Measurements from ENCODE around the gene YAP1.

YAP1 gene

GRCh38 chr11:102064316-102064715 lies 45.9 kb upstream of the YAP1 start:
- H3K4me3 ChIP-seq (ENCODE audit: low read length), result no peak overlapping the region
- H3K4me2 ChIP-seq (ENCODE audit: low read length), result no peak overlapping the region
- TF ChIP-seq EZH2phosphoT487 (IDR thresholded peaks at IDR 0.05; ENCODE audit: borderline replicate concordance, low read length) (no peak), CTCF (IDR thresholded peaks at IDR 0.05; ENCODE audit: low read depth, low read length, poor library complexity, severe bottlenecking) (no peak)
- no peaks in the 10 kb centered on the region for H3F3A ChIP-seq (ENCODE audit: control insufficient read depth, insufficient read depth)
- no peaks in the 10 kb centered on the region for H3K9me2 ChIP-seq (replicated peaks; ENCODE audit: control insufficient read depth, low read length)
- no peak overlapping the region for H3K27ac ChIP-seq (ENCODE audit: low read depth, low read length)
- 0 out of 2 replicates have a peak, but pooled peaks cover 3% of the 10 kb centered on the region for H3K27me3 ChIP-seq (ENCODE audit: control insufficient read depth, low read length)
- no peaks in the 10 kb centered on the region for H3K9me3 ChIP-seq (ENCODE audit: control insufficient read depth, insufficient read depth, low read length)
- no peaks in the 10 kb centered on the region for H3K4me1 ChIP-seq (ENCODE audit: control insufficient read depth, low read length)
- H3K79me2 ChIP-seq (ENCODE audit: control insufficient read depth, low read length), result no peaks in the 10 kb centered on the region
- H3K36me3 ChIP-seq (ENCODE audit: control insufficient read depth, low read length), result no peaks in the 10 kb centered on the region
- H4K20me1 ChIP-seq (ENCODE audit: control insufficient read depth, insufficient read depth, low read depth, low read length), result no peaks in the 10 kb centered on the region

GRCh38 chr11:102070766-102071165 lies 39.5 kb upstream of the YAP1 start:
- Histone ChIP-seq H3K4me1 (ENCODE audit: control insufficient read depth, low read length) (no peaks in the 10 kb centered on the region), H3K36me3 (ENCODE audit: control insufficient read depth, low read length) (no peaks in the 10 kb centered on the region), H3F3A (ENCODE audit: control insufficient read depth, insufficient read depth) (no peaks in the 10 kb centered on the region), H3K9me2 (replicated peaks; ENCODE audit: control insufficient read depth, low read length) (no peaks in the 10 kb centered on the region), H3K9me3 (ENCODE audit: control insufficient read depth, insufficient read depth, low read length) (peaks cover 10% of the 10 kb centered on the region; the same call in 1 of the 2 replicates), H3K79me2 (ENCODE audit: control insufficient read depth, low read length) (no peaks in the 10 kb centered on the region), H3K27ac (ENCODE audit: low read depth, low read length) (no peak overlapping the region), H3K4me3 (ENCODE audit: low read length) (no peak overlapping the region), H4K20me1 (ENCODE audit: control insufficient read depth, insufficient read depth, low read depth, low read length) (no peaks in the 10 kb centered on the region), H3K4me2 (ENCODE audit: low read length) (no peak overlapping the region), H3K27me3 (ENCODE audit: control insufficient read depth, low read length) (no peaks in the 10 kb centered on the region)
- TF ChIP-seq CTCF (IDR thresholded peaks at IDR 0.05; ENCODE audit: low read depth, low read length, poor library complexity, severe bottlenecking), result no peak
- TF ChIP-seq EZH2phosphoT487 (IDR thresholded peaks at IDR 0.05; ENCODE audit: borderline replicate concordance, low read length), result no peak

GRCh38 chr11:102071497-102072472 lies 38.5 kb upstream of the YAP1 start:
- H4K20me1 ChIP-seq (ENCODE audit: control insufficient read depth, insufficient read depth, low read depth, low read length), result no peaks in the 10 kb centered on the region
- H3K9me2 ChIP-seq (replicated peaks; ENCODE audit: control insufficient read depth, low read length), result no peaks in the 10 kb centered on the region
- H3K79me2 ChIP-seq (ENCODE audit: control insufficient read depth, low read length), result no peaks in the 10 kb centered on the region
- no peaks in the 10 kb centered on the region for H3F3A ChIP-seq (ENCODE audit: control insufficient read depth, insufficient read depth)
- H3K4me2 ChIP-seq (ENCODE audit: low read length), result no peak overlapping the region
- H3K4me3 ChIP-seq (ENCODE audit: low read length), result no peak overlapping the region
- no peaks in the 10 kb centered on the region for H3K27me3 ChIP-seq (ENCODE audit: control insufficient read depth, low read length)
- H3K36me3 ChIP-seq (ENCODE audit: control insufficient read depth, low read length), result no peaks in the 10 kb centered on the region
- TF ChIP-seq EZH2phosphoT487 (IDR thresholded peaks at IDR 0.05; ENCODE audit: borderline replicate concordance, low read length) (no peak), CTCF (IDR thresholded peaks at IDR 0.05; ENCODE audit: low read depth, low read length, poor library complexity, severe bottlenecking) (no peak)
- peaks cover 10% of the 10 kb centered on the region; the same call in 1 of the 2 replicates for H3K9me3 ChIP-seq (ENCODE audit: control insufficient read depth, insufficient read depth, low read length)
- no peak overlapping the region for H3K27ac ChIP-seq (ENCODE audit: low read depth, low read length)
- no peaks in the 10 kb centered on the region for H3K4me1 ChIP-seq (ENCODE audit: control insufficient read depth, low read length)
